GM18526 (cell line): Measurements from ENCODE around the gene CGA.

ENCODE experiments used
- POLR2A ChIP-seq: IDR thresholded peaks from 3 replicates; pipeline ENCODE4 v1.6.1; 2011; ENCODE audit not compliant: insufficient read length; ENCODE audit errors: extremely low read depth

CGA gene

DNA sequence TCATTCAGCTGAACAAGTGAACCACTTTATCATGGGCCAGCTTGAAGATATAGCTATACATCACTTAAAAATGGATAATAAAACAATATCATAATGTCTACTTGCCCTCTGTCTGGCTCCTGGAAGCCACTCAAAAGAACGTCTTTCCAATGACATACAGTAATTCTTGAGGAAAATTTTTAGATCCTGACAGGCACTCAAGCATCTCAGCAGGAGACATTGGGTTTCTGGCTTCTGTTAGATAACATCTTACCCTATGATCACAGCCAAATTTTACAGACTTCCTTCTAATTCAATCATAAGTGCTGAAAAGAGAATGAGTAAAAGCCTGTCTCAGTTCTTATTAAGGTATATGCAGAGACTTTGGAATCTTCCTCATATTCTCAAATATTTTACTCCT lies 330 bp downstream of the CGA start:
- no peak for TF ChIP-seq POLR2A

DNA sequence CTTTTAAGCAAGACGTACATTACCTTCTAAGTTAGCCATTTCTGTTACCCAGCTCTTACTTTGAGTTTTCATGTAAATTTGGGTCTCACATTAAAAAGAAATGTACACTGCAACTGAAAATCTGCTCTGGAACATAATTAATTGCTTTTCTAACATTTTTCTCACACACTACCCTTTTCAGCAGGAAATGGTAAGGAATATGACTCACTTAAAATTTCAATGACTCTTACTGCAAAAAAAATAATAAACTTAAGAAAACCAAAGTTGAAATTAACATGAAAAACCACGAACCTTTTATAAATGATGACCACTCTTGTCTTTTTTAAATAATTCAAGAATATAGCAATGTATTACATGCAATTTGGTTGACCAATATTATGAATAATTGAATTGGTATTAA lies 1.3 kb downstream of the CGA start:
- TF ChIP-seq POLR2A = no peak

DNA sequence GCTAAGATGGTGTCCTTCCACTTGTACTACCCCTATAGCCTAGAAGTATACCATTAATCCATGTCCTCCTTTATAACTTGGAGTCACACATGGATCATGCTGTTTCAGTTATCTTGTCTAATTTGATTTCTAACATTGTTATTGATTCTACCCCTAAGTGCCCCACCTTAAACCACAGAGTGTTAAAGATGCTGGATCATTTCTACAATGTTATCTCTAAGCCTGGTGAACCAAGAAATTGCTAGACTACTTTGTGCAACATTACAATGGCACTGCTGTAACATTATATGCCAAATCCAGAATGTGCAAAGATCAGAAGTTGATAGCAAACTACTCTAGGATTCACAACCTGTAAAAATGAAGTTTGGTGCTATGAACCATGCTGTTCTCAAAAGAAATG lies 1.7 kb downstream of the CGA start:
- no peak for TF ChIP-seq POLR2A

DNA sequence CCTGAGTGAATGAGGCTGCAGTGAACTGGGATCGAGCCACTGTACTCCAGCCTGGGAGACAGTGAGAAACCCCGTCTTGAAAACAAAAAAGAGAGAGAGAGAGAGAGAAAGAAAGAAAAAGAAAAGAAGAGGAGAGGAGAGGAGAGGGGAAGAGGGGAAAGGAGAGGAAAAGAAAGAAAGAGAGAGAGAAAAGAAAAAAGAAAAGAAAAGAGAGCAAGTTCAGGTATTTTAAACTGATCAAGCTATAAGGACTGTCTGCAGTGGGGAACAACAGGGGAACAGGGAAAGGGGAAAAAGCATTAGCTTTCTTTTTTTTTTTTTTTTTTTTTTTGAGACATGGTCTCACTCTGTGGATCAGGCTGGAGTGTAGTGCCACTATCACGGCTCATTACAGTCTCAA lies 2.5 kb downstream of the CGA start:
- no peak for TF ChIP-seq POLR2A

DNA sequence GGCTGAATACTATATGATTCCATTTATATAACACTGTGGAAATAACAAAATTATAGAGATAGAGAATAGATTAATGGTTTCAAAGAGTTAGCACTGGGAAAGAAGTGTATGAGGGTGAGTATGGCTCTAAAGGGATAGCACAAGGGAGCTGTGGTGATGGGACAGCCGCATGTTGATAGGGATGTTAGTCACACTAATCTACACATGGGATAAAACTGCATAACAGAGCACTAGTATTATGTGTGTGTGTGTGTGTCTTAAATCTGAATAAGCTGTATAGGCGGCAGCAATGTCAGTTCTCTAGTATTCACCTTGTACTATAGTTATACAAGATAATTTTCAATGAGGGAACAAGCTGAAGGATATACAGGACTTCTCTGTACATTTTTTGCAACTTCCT lies 5.8 kb downstream of the CGA start:
- no peak for TF ChIP-seq POLR2A

DNA sequence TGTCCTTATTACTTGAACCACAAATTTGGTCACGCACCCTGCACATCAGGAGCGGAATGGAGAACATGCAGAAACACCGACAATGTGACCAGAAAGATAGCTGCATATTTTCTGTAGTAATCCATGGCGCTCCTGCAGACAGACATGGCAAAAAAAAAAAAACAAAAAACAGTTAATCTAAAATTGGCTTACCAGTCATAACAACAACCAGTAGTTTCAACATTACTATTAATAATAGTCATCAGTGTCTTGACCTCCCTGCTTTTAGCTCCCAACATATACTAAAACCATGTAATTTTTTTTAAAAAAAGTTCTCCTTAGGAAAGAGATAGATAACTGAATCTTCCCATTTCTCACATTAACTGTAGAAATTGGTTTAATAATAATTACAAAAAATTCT lies 6.8 kb downstream of the CGA start:
- TF ChIP-seq POLR2A = no peak

DNA sequence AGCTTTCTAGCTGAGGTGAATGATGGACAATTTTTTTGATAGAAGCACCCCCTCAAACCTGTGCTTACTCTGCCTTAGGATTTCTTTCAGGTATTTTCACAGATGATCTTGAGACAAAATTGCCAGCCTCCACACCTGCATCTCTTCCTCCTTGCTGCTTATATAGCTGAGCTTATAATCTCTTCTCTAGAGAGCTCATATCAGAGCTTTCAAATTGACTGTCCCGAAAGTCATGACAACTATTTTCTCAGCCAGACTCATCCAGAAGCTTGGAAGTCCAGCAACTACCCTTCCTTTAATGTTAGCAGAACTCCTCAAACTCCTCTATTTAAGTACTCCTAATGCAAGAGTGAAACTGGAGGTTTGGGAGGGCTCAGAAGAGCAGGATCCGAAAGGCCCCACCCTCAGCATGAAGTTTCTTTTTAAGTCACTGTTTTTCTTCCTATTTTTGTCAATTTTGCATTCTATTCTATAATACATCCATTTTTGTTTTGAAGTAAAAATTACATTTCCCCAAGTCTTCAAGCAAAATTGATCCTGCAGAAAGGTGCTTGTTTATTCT lies 12.7 kb downstream of the CGA start:
- no peak for TF ChIP-seq POLR2A

DNA sequence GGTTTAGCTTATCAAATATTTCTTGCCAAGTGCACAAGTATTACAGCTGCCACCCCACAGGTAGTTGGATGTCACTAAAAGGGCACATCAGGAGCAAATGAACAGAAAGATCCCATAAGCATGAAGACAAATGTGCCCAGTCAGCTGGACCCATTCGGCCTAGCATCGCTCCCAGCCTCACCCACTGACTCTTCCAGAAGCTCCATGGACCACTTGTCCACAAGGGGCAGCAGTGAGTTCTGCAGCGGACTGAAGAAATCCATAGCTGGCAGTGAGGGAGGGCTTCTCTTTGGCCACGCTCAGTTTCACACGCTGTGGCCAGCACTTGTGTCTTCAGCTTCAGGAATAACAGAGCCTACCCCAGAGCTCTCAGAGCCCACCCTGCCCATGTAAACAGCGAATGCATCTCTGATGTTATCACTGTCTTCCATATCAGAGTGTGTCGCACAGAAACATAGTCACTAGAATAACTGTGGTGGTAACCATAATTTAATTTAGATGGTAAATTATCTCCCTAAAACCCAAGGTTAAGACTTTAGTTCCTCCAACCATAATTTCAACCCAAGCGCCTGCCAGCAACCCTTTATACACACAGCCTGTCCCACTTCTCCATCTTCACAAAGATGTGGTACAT lies 15.8 kb downstream of the CGA start:
- no peak for TF ChIP-seq POLR2A

DNA sequence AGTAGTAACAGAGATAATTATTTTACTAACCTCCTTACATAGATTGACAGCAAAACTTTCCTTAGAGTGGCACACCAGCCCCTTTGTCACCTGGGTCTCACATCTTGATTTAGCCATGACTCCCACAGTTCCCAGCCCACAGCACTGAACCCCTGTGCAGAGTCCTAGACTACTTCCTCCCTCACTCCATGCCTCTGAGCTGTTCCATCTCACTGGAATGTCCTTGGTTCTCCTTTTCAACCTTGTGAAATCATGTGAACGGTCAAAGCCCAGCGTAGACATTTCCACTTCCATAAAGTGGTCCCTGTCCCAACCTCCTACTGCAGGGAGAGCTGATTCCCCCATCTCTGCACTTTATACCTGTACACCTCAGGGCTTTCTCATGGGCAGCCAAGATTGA lies 19.7 kb downstream of the CGA start:
- TF ChIP-seq POLR2A = no peak

DNA sequence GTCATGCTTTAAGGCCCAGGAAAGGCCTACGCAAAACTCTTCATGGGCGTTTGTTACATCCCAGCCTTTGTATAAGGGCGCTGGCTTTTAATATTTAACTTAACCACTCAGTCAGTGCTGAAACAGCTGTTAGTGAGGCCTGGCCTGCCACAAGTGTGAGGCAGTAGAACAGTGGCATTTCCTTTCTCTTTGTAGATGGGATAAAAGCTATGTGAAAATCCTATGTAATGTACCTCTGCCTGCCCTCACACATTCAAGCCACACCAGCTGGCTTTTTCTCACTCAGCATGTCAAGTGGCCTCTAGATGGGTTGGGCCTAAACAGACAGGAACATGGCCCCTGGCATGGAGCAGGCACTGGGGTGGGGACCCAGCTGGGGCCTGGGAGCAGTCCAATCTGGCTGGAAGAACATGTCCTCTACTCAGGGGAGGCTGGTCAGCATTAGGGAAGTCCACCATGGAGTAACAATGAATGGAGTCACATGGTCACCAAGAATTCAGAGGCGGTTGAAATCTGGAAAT lies 20.7 kb downstream of the CGA start:
- TF ChIP-seq POLR2A = no peak

DNA sequence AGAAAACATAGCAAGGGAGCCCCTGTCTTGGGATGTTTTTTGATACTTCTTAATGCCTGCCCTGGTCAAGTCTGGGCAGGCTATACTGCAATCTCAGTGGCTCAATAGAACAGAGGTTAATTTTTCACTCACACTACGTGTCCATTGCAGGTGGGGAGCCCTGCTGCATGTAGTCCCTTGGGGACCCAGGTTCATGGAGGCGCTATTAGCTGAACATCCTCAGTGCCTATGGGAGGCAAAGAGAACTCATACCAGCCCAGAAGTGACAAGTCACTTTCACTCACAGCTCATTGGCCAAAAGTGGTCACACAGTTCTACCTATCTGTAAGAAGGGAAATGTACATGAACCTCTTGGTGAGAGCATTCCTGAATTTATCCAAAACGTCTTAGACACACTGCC lies 23.2 kb downstream of the CGA start:
- TF ChIP-seq POLR2A = no peak

DNA sequence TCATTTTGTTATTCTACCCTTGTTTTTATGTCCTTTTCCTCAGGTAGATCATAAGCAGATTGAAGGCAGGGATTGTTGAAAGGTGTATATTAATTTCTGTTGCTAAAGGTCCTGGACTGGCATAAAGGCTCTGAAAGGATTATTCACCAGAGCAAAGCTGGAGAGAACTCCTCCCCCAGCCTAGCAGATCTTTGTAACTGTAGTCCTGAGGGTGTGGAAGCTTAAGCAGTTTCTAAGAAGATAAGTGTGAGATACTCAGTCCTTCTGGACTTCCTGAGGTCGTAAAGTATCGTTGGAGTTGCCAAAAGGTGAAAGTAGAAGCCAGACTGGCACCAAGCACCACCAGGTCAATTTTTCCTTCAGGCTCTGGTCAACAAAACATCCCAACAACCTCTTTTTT lies 24.2 kb downstream of the CGA start:
- TF ChIP-seq POLR2A = no peak

DNA sequence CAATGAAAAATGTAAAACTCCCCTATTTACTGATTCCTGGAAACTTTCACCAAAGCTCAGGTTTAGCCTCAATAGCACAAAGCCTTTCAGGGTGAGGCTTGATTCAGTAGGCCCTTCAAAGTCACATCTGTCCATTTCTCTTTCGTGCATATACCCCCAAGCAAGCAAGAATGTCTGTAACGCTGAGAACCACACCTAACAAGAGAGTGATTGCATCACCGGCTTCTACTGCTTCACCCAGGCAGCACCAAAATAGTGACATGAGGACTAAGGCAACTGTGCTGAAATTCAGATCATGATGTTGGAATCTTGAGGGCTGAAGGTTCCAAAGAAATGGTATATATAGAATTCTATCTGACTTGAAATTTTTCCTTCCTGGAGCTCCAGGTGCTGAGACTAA lies 26.1 kb downstream of the CGA start:
- TF ChIP-seq POLR2A = no peak

DNA sequence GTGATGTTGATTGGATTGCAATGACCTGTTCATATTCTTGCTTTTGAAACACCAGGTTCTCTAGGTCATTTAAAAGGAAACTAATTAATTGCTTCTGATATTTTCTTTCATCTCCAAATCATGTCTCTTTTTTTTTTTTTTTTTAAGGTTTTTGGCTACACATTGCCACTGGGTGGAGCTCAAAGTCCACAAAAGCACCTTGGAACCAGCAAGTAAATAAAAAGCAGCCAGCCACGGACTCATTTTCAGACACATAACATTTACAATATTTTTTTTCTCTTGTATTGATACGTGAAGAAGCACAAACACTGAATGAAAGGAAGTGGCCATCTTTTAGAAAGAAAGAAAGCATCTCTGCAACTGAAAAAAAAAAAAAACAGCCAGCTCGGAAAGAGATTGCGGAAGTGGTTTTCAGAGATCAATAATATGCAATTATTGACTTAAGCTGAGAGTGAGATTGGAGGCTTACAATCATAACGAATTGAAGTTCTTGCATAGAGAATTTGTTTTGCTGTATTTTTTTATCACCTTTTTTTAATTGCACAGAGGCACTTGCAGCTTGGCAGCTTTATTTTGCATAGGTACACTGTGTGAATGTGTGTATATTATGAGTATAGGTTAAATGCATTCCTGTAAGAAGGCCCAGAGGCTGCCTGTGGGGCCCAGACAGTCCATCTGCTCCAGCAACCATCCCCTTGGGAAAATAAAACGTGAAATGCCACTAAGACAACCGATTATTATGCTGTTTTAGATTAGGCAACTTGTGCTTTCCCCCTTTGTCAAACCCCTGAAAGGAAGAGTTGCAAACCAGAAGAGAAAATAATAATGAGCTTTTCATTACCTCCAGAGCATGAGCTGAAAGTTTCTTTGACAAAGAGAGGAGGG lies 28.2 kb downstream of the CGA start:
- no peak for TF ChIP-seq POLR2A

DNA sequence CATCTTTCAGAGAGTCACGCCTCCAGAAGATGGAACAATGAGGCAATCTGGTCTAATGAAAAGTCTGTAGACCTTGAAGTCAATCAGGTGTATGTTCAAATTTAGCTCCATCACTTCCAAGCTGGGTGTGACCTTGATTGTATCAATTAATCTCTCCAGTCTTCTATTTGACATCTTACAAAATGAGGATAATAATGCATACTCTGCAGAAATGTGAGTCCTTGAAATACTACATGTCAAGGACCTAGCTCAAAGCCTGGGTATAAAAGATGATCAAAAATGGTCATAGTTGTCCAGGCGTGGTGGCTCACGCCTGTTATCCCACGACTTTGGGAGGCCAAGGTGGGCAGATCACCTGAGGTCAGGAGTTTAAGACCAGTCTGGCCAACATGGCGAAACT lies 29.8 kb downstream of the CGA start:
- TF ChIP-seq POLR2A = no peak

DNA sequence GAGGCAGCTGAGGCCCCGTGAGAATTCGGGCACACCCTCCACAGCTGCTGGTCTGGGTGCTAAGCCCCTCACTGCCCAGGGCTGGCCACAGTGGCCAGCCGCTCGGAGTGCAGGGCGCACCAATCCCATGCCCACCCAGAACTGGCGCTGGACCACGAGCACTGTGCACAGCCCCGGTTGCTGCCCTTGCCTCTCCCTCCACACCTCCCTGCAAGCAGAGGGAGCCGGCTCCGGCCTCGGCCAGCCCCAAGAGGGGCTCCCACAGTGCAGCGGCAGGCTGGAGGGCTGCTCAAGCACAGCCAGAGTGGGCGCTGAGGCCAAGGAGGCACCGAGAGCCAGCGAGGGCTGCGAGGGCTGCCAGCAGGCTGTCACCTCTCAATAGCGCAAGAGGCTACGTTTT lies 35.0 kb downstream of the CGA start:
- TF ChIP-seq POLR2A = no peak
